Myocyte (in vitro differentiated cells): ENCODE results near the gene HBP1. TPM values are rescaled to one million over a fixed set of nuclear protein-coding genes. Genes with fewer than 3 reads are reported as not detected.
A peak's percentile ranks its signal among the peaks of the same experiment; 100 is the strongest.
"Not testable (repeated sequence)": the region's sequence is repeated elsewhere in the genome, so short reads cannot be mapped to it uniquely, and the experiment has no call there.

Experiments
- DNase-seq: peaks from one replicate; pipeline ENCODE4 v3.0.0-alpha.2; 2012; ENCODE audit warnings: low read depth
- total RNA-seq: library from RNA; depleted of rRNA; stranded (reverse); fragments of >200 nt; gene quantifications from 2 replicates; pipeline ENCODE4 v1.2.3, GENCODE V29; 2014

HBP1 gene
- total RNA-seq, 1 donor from 2014 or later, result 95.7 TPM

DNA sequence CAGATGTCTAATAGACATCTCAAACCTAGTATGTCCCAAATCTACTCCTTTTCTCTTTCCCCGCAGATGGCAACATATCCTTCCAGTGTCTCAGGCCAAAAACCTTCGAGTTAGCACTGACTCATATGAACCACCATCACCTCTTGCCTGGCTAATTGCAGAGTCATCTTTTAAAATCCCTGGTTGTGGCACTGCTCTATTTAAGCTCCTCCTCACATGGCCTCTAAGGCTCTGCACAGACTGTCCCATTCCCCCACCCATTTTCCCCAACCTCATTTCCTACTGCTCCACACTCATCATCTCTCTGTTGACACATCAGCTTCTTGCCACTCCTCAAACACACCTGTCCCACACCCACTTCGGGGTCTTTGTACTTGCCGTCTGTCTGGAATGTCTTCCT lies 16.8 kb upstream of the HBP1 start:
- DNase-seq, result peak; percentile 22

DNA sequence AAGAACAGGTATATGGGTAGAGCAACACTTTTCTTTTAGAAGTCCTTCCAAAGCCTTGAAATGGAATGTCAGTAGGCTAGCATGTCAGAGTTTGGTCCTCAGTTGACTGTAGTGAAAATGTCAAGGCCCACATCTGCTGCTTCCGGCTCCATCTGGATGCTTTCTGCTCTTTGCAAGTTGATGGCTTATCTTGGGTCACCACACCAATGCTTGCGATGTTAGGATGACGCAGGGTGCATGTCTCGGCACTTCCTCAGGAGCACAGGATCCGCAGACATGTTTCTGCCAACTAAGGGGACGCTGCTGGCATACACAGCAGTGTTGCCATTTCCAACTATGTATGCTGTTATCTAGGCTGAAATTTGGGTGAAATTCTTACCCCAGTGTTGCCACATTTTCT lies 14.0 kb upstream of the HBP1 start:
- DNase-seq, result no peak

DNA sequence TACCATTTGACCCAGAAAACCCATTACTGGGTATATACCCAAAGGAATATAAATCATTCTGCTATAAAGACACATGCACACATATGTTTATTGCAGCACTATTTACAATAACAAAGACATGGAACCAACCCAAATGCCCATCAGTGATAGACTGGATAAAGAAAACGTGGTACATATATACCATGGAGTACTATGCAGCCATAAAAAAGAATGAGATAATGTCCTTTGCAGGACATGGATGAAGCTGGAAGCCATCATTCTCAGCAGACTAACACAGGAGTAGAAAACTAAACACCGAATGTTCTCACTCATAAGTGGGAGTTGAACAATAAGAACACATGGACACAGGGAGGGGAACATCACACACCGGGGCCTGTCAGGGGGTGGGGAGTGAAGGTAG lies 13.1 kb upstream of the HBP1 start:
- DNase-seq, result not testable (repeated sequence)

DNA sequence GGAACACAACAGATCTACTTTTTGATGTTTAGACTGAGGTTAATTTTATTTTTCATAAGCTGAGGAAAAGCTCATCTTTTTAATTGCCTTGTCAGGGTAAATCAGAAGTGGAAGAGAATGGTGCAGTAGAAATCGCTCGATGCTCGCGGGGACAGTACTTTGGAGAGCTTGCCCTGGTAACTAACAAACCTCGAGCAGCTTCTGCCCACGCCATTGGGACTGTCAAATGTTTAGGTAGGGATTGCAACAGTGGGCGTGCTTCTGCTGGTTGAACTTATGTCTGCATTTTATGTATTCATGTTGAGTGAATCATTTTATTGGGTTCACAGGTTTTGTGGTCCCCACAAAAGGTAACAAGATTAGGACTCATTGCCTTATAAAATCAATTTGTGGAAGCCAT lies 11.7 kb upstream of the HBP1 start:
- no peak for DNase-seq

DNA sequence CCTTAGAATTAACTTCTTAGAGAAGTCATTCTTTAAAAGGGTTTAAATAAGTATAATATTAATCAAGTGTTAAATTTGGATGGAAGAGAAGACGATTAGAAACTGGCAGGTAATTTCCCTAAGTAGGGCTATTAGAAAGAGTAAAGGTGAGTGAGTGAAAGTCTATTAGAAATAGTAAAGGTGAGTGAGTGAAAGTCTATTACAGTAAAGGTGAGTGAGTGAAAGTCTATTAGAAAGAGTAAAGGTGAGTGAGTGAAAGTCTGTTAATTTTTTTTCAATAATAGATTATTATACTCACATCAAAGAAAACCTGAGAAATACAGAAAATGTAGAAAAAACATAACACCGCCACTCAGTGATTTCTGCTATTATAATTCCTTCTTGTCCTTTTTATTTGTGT lies 10.8 kb upstream of the HBP1 start:
- DNase-seq, result no peak

DNA sequence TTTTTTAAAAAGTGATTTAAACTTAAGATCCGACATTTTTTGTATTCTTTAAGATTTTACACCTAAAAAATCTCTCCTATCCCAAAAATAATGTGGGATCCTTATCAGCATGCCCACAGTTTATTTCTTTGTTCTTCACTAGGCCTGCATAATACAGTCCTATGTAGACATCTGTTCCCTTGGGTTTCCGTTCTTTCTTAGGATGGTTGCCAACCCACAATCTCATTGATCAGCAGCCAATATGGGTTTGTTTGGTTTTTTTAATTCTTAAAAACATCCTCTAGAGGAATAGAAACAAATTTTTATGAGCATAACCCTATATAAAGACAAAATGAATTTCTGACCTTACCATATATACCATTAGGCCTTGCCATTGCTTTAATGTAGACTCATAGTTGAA lies 8.4 kb upstream of the HBP1 start:
- DNase-seq, result no peak

DNA sequence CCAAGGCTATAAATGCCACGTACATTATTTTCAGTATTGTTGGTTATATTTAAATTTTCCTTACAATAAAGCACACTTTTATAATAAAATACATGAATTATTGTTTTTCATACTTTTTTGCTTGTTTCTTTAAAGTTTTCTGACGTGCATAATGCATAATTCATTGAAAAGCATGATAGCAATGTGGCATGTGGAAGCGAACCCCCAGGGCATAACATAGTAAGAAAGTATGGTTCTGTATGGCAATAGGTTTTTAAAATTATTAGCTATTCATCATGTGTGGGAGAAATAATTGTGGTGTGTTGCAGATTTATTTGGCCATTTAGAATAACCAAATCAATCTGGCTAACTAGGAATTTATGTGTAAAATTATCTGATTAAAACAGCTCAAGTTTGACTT lies 7.4 kb upstream of the HBP1 start:
- no peak for DNase-seq

DNA sequence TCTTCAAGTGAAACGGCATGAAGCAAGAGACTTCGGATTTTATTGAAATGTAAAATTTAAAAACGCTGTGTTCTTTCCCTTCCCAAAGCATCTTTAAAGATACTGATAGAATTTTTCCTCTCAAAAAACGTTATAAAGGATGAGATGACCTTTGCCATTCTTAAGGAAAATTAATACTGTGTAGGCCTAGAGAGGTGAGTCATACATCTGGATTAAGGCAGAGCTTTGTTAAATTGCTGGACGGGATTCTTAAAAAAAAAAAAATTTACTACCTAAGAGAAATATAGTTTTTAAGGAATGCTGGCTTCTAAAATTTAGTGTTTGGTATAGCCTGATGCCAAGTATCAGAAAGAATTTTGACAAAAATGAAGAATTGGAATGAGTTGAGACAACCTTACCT lies 6.3 kb upstream of the HBP1 start:
- DNase-seq, result no peak

DNA sequence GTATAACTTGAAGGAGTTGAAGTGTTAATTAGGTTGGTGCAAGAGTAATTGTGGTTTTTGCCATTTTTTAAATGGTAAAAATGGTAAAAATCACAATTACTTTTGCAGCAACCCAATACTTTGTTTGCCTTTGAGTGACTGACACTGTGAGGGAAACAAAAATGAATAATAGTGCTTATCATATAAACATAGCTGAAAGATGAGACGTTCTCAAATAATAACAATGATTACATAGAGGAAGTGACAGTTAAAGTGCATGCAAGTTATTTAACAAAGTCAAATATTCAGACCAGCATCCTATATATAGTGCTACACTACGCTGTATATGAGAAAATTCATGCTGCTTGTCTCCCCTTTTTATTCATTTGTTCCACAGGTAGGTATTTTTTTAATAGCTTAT lies 4.7 kb upstream of the HBP1 start:
- DNase-seq, result no peak

DNA sequence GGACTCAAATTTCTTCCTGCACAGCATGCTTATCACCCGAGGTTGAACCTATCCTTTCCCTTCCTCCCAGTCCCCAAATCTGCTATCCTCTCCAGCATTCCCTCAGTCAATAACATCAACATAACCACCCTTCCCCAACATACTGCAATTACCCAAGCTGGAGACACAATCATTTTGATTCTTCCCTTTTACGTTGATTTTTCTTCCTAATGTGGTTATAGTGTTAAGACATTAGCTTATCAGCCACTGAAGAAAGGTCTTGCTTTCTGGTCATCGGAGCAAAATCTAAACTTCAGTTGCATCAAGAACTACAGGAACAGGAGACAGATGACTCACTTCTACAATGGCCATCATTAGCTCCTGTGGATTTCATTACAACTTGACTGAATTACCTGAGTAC lies 3.5 kb upstream of the HBP1 start:
- DNase-seq, result no peak

DNA sequence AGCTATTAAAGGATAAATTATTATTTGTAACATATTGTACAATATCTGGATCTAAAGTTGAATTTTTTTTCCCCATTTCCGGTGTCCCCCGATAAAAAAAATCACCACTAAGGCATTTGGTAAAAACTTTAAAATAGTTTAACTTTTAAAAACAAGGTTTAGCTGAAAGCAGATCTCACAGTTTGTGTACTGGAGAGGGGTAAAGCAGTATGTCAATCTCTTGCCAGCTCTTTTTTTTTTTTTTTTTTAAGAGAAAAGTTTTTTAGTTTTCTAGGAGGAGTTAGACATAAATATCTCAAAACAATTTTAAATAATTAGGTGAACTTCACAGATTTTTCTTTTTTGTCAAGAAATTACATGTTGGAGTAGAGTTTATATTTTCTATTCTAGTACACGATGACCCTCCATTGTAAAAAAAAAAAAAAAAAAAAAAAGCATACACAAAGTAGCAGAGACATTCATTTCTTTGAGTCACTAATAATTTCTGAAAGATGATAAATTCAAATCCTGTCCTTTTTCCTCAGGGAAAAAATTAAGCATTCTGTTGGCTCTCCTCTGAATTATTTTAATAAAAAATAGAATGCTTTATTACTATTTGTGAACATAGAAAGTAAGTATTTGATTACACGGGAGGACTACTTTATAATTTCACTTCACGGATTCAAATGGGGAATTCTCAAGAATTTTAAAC lies 1.9 kb upstream of the HBP1 start:
- no peak for DNase-seq

DNA sequence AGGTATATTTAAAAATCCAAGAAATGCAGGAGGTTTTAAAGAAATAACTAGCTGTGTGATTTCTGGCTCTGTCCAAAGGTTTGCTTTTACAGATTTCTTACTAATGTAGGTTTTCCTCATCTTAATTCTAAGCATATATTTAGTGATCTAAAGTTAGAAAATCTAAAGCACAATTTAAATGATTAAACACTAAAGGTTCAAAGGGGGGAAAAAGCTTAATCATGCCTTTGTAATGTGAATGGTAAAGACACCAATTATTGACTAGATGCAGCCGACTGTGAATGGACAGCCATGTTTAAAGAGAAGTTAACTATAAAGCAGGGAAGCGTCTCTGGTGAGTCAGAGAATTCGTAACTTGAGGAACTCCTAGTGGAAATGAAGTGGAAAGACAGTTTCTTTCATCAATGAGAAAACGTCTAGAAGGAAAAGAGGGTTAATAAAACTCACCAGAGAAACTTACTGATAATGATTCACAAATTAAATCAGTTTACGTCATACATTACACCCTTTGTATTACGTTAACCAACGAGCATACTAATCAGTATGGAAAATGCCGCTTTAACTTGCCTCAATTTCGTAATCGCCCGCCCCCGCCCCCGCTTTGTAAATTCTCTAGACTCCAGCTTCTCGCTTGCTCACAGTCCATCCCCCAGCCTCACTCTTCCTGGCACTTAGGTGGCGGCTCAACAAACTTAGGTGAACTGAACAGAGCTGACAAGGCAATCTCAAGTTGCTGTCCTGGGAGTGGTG lies 1.1 kb upstream of the HBP1 start:
- peak; percentile 88 for DNase-seq

DNA sequence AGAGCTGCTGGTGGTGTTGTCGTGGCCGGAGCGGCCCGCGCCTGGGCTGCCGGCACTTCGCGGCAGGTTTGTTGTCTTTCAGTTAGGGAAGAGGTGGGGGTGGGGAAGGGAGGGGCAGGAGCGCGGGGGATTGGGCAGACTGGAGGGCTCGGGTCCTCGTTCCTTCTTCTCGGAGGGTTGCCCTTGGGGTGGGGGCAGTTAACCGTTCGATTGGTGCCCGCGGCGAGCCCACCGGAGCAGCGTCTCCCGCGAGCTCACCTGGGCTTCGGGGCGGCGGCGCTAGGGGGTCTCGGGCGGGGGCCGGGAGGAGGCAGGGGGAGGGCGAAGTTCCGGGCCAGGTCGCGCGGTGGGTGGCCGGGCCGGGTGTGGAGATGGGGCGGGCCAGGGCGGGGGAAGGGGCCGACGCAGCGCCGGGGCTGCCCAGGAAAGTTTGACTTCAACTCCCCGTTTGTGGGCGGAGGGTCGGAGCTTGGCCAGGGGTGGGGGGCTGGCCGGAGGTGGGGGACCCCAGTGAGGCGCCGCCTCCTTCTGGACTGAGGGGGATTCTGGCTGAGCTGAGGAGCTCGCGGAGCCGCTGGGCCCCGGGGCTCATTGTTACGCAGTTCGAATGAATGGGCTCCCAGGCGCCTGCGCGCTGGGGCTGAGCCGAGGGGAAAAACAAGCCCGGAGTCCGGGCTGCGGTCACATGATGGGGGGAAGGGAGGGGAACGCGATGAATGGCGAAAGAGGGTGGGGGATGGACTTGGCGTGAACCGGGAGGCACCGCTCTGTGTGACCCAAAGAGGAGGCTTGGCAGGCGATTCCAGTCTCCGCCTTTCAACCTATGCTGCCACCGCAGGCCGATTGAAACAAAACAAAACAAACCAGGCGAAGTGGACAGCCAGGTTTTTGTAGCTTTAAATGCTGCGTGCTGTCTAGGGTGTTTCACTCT lies 582 bp downstream of the HBP1 start:
- DNase-seq, result peak; percentile 99

DNA sequence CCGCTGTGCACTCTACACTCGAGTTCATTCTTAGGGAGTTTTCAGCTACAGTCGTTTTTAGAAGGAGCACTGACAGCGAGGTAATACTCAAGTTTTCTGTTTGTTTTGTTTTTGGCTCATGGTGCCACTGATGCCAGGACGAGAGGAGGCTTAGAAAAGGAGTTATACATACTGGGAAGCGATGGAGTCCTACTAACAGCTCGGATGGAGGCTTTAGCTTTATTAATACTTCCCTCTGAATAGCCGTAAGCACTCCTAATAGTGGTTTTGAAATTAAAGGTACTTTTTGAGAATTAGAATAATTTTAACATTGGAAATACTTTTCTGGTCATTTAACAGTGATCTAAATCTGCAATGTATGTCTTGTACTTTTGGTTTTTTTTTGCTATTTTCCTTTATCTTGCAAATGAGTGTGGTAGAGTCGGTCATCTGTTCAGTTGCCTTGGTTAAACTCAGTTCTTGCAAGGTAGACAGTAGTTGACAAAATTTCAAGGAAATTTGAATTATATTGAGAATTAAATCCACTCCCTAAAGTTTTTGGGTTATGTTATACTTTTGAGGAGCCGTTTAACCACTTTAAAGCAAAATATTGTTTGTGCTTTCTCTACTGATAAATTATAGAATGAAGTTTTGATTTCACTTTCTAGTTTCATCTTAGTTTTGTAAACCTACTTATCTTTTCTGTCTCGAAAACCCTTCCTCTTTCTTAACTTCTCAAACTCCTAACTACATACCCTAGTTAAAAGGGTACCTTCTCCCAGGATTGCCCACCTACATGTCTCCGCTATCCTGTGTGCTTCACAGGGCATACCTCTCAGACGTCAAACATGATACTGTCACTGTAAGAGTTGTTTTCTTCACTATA lies 1.5 kb downstream of the HBP1 start:
- no peak for DNase-seq

DNA sequence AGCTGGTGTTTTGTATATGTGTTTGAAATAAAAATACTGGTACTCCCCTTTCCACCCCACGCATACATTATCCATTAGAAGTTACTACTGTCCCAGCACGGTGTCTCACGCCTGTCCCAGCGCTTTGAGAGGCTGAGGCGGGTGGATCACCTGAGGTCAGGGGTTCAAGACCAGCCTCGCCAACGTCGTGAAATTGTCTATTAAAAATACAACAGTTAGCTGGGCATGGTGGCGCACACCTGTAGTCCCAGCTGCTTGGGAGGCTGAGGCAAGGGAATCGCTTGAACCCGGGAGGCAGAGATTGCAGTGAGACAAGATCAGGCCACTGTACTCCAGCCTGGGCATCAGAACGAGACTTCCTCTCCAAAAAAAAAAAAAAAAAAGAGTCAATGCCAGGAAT lies 2.7 kb downstream of the HBP1 start:
- DNase-seq, result no peak

DNA sequence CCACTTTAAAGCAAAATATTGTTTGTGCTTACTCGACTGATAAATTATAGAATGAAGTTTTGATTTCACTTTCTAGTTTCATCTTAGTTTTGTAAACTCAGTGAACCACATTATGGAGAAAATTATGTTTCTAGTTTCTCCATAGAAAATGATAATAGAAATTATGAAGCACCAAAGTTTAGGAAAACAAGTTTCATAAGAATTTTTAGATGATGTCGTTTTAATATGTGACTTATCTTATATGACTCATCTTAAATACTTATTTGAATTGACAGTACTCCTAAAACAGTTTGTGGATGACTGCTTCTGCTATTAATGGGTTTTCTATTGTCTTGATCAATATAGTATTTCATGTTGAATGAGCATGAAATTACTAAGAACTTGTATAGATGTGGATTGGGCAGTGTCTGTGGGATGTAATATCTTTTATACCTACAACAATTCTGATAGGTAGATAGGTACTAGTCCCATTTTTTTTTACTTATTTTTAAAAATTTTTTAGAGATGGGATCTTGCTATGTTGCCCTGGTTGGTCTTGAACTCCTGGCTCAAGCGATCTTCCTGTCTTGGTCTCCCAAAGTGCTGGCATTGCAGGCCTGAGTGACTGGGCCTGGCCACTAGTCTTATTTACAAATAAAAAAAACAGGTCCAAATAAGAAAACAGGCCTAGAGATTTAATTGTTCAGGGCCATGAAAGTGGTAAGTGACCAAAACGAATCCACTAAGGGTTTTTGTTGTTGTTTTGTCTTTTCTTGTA lies 3.7 kb downstream of the HBP1 start:
- no peak for DNase-seq

DNA sequence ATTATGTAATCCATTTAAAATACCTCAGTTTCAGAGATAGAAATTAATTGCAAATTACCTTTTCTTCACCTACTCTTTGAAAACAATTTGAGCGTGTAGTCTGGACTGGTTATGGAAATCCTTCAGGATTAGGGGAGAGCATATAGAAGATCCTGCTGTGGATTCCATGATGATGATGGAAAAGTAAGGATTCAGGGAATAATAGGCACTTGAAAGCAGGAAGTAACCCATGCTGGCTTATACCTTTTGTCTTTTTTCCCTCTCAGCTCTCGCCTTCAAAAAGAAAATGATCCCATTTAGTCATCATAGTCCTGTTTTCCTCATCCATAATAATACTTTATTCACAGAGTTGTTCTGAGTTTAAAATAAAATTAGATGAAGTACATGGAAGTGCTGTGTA lies 4.4 kb downstream of the HBP1 start:
- DNase-seq, result no peak

DNA sequence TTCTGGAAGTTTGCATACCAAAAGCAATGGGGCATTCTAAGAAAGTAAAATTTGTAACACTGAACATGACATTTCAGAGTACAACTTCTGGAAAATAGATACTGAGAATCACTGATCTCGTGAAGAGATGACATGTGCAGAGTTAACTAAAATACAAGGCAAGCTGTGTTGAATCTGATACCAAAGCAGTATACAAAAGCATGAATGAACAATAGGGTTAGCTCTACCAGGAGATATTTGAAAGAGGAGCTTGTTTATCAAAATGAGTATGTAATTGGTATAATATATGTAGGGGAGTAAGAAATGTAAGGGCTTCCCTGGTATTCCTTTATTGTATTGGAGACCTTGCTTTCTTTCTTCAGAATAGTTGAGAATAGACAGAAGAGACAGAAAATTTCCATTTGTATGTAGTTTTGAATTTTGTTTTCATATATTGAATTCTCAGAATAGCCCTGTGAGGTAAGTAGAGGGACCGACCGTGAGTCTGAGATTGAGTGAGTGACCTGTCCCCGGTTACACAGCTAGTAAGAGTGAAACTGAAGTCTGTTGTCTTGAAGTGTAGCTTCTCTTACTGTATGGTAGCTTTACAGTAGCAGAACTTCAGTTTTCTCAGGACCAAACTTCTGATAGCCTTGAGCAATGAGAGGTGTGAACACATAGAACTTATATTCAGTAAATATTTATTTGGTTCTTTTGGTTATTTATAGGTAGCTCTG lies 5.0 kb downstream of the HBP1 start:
- no peak for DNase-seq

DNA sequence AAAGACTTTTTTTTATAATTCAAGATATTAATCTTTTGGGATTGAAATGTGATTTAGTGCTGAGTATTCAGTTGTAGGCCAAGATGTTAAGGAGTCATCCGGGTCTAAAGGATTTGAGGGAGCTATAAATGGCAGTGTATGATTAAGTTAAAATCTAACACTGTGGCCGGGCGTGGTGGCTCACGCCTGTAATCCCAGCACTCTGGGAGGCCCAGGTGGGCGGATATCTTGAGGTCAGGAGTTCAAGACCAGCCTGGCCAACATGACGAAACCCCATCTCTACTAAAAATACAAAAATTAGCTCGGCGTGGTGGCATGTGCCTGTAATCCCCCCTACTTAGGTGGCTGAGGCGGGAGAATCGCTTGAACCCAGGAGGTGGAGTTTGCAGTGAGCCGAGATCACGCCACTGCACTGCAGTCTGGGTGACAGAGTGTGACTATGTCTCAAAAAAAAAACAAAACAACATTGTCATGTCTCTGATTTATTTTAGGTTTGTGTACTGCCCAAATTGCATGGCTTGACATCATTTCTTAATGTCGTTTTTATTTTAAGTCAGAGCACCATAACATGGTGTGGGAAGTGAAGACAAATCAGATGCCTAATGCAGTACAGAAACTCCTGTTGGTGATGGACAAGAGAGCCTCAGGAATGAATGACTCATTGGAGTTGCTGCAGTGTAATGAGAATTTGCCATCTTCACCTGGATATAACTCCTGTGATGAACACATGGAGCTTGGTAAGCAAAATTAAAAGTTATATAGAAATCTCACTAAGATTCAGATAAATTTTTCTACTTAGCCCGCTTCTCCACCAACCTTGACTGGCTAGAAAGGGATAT lies 10.7 kb downstream of the HBP1 start:
- peak; percentile 18 for DNase-seq
